ENCODE data around the gene FNBP1.

FNBP1 gene

GRCh38 chr9:130042885-130043653 lies at the start of gene FNBP1:
TSS of gene FNBP1 (minus strand) at chr9:130043189. CDS start at chr9:130042975, 214 bp downstream.
- peak; percentile 78 for DNase-seq (ENCODE audit: low read depth)

DNA sequence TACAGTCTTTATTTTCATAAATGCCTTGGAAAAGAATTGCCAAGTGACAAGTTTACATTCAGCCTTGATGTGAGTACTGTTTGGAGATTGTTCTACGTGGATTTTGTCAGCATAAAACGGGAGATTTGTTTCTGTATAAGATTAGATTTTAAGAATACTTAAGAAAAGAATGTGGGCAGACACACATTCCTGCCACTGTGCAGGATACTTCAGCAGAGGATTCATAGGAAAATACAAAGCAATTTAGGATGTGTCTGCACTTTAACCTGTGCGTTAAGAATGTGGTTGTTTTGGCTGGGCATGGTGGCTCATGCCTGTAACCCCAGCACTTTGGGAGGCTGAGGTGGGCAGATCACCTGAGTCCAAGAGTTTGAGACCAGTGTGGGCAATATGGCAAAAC lies 47.9 kb upstream of the FNBP1 start:
- DNase-seq (ENCODE audit: low read depth), result no peak

- DNase-seq (ENCODE audit: low read depth), result no peak
These were observed 46.2 kb upstream of the FNBP1 start for GRCh38 chr9:130089141-130089540.

GRCh38 chr9:130088051-130088450 lies 45.1 kb upstream of the FNBP1 start:
- DNase-seq (ENCODE audit: low read depth), result no peak

DNA sequence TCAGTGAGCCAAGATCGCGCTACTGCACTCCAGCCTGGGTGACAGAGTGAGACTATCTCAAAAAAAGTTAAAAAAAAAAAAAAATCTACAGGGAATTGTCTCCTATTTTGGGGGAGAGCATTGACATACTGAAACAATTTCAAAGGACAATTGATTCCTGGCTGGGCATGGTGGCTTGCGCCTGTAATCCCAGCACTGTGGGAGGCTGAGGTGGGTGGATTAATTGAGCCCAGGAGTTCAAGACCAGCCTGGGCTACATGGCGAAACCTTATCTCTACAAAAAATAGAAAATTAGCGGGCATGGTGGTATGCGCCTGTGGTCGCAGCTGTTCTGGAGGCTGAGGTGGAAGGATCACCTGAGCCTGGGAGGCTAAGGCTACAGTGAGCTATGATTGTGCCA lies 41.3 kb upstream of the FNBP1 start:
- DNase-seq (ENCODE audit: low read depth), result no peak

GRCh38 chr9:130078547-130078946 lies 35.6 kb upstream of the FNBP1 start:
- no peak for DNase-seq (ENCODE audit: low read depth)

DNA sequence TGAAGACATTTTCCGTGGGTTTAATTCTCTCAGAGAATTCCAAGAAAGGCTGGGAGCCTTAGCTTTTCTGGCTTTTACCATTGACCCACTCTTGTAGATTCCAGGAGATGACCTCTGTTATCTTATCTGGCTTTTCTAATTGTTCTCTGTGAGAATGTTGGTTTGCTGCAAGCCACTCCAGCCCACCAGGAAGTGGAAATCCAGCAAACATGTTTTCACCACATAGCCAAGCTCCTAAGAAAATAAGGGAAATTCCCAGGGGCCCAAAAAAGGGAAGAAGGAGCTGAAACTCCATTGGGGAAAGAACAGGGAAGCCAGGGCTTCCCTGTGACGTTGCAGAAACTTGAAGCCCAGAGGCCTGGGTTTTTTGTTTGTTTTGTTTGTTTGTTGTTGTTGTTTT lies 30.4 kb upstream of the FNBP1 start:
- no peak for DNase-seq (ENCODE audit: low read depth)

DNA sequence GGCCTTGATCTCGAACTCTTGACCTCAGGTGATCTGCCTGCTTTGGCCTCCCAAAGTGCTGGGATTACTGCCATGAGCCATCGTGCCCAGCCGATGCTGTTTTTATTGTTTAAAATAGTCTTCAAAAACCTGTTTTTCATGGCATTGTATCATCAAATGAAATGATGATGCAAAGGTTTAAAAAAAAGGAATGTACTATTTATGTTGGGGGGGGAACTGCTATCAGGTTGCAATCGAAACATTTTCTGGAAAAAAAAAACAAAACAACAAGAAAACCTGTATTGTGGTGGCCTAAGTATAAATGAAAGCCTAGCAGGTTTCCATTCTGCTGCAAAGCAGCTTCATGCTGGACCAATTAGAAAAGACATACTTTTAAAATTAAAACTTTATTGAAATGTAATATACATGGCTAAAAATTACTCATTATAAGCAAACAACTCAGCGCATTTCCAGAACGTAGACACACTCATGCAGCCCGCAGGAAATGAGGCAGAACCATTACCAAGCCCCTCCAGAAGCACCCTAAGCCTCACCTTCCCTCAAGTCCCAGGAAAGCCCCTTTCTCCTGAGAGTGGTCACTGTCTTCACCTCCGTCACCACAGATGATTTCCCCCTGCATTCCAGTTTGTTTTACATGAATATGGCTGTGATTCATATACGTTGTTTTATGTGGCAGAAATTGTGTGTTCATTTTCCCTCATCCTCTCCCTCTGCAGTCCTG lies 29.7 kb upstream of the FNBP1 start:
- DNase-seq (ENCODE audit: low read depth), result no peak

- no peak for DNase-seq (ENCODE audit: low read depth)
These were observed 26.1 kb upstream of the FNBP1 start for GRCh38 chr9:130069048-130069447.

DNA sequence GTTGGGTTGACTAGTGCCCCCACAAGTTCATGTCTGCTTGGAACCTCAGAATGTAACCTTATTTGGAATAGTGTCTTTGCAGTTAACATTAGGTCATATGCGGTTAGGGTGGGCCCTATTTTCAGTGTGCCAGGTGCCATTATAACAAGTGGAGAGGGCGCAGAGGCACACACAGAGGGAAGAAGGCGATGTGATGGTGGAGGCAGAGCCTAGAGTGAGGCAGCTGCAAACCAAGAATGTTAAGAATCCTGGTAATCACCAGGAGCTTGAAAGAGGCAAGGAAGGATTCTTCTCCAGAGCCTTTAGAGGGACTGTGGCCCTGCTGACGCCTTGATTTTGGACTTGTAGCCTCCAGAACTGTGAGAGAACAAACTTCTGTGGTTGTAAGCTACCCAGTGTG lies 21.6 kb upstream of the FNBP1 start:
- DNase-seq (ENCODE audit: low read depth), result no peak

DNA sequence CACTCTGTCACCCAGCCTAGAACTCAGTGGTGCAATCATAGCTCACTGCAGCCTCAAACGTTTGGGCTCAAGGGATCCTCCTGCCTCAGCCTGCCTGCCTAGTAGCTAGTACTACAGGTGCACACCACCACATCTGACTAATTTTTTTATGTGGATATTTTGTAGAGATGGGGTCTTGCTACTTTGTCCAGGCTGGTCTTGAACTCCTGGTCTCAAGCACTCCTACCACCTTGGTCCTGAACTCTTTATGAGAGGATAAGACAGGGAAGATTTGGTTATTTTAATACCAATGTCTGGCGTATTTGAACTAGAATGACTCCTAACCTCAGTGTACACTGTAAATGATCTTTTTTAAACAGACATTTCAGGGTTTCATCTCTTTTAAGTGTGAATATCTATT lies 19.8 kb upstream of the FNBP1 start:
- DNase-seq (ENCODE audit: low read depth), result no peak

DNA sequence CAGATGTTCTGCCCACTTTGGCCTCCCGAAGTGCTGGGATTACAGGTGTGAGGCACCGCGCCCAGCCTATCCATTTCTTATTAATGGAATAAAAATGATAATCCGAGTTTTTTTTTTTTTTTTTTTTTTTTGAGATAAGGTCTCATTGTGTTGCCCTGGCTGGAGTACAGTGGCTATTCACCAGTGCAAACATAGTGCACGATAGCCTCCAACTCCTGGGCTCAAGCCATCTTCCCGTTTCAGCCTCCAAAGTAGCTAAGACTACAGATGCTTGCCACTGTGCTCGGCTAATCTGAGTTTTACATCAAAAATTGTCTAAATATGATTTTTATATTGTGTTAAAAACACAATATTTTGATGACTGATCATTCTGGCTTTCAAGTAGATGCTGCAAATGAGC lies 17.3 kb upstream of the FNBP1 start:
- no peak for DNase-seq (ENCODE audit: low read depth)

DNA sequence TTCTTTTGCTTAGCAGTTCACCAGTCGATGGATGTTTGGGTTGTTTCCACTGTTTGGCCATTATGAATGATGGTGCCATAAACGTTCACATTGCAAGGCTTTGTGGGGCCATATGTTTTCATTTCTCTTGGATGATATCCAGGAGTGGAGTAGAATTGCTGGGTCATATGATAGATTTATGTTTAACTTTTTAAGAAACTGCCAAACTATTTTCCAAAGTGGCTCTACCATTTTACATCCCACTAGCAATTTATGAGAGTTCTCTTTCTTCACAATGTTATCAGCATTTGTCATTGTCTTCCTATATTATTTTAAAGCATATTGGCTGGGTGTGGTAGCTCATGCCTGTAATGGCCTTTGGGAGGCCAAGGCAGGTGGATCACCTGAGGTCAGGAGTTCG lies 15.9 kb upstream of the FNBP1 start:
- no peak for DNase-seq (ENCODE audit: low read depth)

GRCh38 chr9:130058154-130058553 lies 15.2 kb upstream of the FNBP1 start:
- DNase-seq (ENCODE audit: low read depth), result no peak

GRCh38 chr9:130054820-130055219 lies 11.8 kb upstream of the FNBP1 start:
- DNase-seq (ENCODE audit: low read depth), result no peak

- no peak for DNase-seq (ENCODE audit: low read depth)
These were observed 11.4 kb upstream of the FNBP1 start for GRCh38 chr9:130054325-130054786.

DNA sequence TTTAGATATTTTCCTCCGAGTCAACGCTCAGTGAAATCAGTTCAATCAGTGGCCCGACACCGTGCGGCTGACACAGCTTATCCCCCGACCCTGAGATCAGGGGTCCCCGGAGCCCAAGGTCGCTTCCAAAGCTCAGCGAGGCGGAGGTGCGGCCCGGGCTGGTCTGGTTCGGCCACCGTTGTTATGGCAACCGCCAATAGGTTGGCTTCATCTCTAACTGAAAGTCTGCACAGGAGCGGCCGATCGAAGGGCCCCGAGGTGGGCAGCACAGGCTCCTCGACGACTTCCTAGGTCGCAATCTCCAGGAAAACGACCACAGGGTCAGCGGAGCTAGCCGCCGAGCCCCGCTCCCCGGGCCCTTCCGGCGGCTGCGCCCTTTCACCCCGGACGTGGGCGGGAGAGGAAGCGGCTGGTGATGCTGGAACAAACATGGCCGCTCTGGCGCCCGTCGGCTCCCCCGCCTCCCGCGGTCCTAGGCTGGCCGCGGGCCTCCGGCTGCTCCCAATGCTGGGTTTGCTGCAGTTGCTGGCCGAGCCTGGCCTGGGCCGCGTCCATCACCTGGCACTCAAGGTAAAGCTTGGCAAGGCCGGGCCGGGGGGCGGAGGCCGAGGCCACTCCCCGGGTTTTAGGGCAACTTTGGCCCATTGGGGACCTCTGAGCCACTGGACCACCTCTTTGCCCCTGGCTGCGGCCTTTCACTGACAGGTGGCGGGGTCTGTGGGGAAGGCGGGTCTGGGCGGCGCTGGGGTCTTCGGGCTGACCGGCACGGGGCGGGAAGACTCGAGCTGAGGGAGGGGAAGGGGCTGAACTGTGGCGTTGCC lies 10.7 kb upstream of the FNBP1 start, which contains the start of gene GPR107:
GPR107 (plus strand) TSS at position 403 of the 821 bp plus-strand sequence; CDS start at position 430, 27 bp downstream.
- DNase-seq (ENCODE audit: low read depth), result peak; percentile 71

GRCh38 chr9:130053109-130053503 lies 10.1 kb upstream of the FNBP1 start:
- no peak for DNase-seq (ENCODE audit: low read depth)

DNA sequence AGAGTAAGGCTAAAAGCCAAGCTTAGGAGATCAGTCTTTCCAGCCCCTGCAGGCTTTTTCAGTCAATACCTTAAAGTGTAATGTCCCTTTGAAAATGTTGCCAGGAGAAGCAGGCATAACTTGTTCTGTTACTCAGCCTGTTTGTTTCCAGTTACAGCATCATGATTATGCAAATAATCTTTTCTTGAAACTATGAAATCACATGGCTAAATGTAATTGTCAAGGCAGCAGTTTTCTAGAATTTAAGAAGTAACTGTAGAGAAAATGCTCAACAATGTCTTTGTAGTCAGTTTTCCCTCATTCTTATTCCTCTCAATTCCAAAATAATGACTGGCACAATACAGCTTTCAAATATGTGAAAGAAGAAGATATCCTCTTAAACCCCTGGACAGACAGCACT lies 8.9 kb upstream of the FNBP1 start:
- no peak for DNase-seq (ENCODE audit: low read depth)

- no peak for DNase-seq (ENCODE audit: low read depth)
These were observed 7.5 kb upstream of the FNBP1 start for GRCh38 chr9:130050462-130050861.

GRCh38 chr9:130049431-130050210 lies 6.6 kb upstream of the FNBP1 start:
- no peak for DNase-seq (ENCODE audit: low read depth)
